GM23338 (cell line): ENCODE results near the gene BYSL. TPM values are rescaled to one million over a fixed set of nuclear protein-coding genes. Genes with fewer than 3 reads are reported as not detected.

ENCODE experiments used
- ATAC-seq: fragments of 200-7000 bp; cut with Tn5 transposase; 3 replicates; pipeline ENCODE4 v1.9.1; 2020
- DNase-seq: peaks from one replicate; pipeline ENCODE4 v3.0.0-alpha.2; 2015; ENCODE audit warnings: low spot score
- H2AFZ ChIP-seq: fragments of 200-600 bp; sonication (generic); 2 replicates; pipeline ENCODE4 v1.8.0; 2016; ENCODE audit warnings: antibody characterized with exemption, mild to moderate bottlenecking, moderate library complexity
- H3F3A ChIP-seq: fragments of 200-600 bp; sonication (generic); replicated peaks from 2 replicates; pipeline ENCODE4 v1.8.0; 2017; ENCODE audit warnings: antibody characterized with exemption, mixed run types, low read depth
- H3K27ac ChIP-seq: fragments of 200-600 bp; sonication (generic); 2 replicates; pipeline ENCODE4 v1.6.1; 2016; ENCODE audit warnings: low read depth
- H3K27me3 ChIP-seq: fragments of 200-600 bp; sonication (generic); 2 replicates; pipeline ENCODE4 v1.8.0; 2016; ENCODE audit warnings: mild to moderate bottlenecking, mixed run types, moderate library complexity; ENCODE audit not compliant: insufficient read depth
- H3K36me3 ChIP-seq: fragments of 200-600 bp; sonication (generic); 2 replicates; pipeline ENCODE4 v1.8.0; 2016; ENCODE audit warnings: mild to moderate bottlenecking; ENCODE audit not compliant: insufficient read depth
- H3K4me1 ChIP-seq: fragments of 200-600 bp; sonication (generic); 2 replicates; pipeline ENCODE4 v1.8.0; 2016; ENCODE audit warnings: mild to moderate bottlenecking, moderate library complexity; ENCODE audit not compliant: insufficient read depth
- H3K4me2 ChIP-seq: fragments of 200-600 bp; sonication (generic); 2 replicates; pipeline ENCODE4 v1.7.1; 2017; ENCODE audit warnings: mixed run types
- H3K4me3 ChIP-seq: fragments of 200-600 bp; sonication (generic); 2 replicates; pipeline ENCODE4 v1.6.1; 2016; ENCODE audit warnings: mixed run types
- H3K79me2 ChIP-seq: fragments of 200-600 bp; sonication (generic); replicated peaks from 2 replicates; pipeline ENCODE4 v1.8.0; 2017; ENCODE audit warnings: mild to moderate bottlenecking; ENCODE audit not compliant: insufficient read depth
- H3K9me2 ChIP-seq: fragments of 200-600 bp; sonication (generic); 2 replicates; pipeline ENCODE4 v1.8.0; 2017; ENCODE audit not compliant: insufficient read depth
- H4K20me1 ChIP-seq: fragments of 200-600 bp; sonication (generic); replicated peaks from 2 replicates; pipeline ENCODE4 v1.8.0; 2017; ENCODE audit warnings: mild to moderate bottlenecking; ENCODE audit not compliant: insufficient read depth
- H3K27ac Mint-ChIP-seq: 2 replicates; pipeline ENCODE4 v1.8.0; 2020; ENCODE audit warnings: inconsistent platforms, mild to moderate bottlenecking, moderate library complexity, mixed read lengths
- H3K27me3 Mint-ChIP-seq: 3 replicates; pipeline ENCODE4 v1.8.0; 2022; ENCODE audit warnings: low read depth, mild to moderate bottlenecking, moderate library complexity, mixed read lengths, inconsistent platforms; ENCODE audit not compliant: insufficient read depth, poor library complexity
- H3K36me3 Mint-ChIP-seq: 3 replicates; pipeline ENCODE4 v1.8.0; 2021; ENCODE audit warnings: low read depth, mild to moderate bottlenecking, inconsistent platforms, moderate library complexity, mixed read lengths
- H3K4me1 Mint-ChIP-seq: 3 replicates; pipeline ENCODE4 v1.8.0; 2020; ENCODE audit warnings: mild to moderate bottlenecking, inconsistent platforms, mixed read lengths
- H3K4me3 Mint-ChIP-seq: 3 replicates; pipeline ENCODE4 v1.8.0; 2021; ENCODE audit warnings: moderate library complexity, mild to moderate bottlenecking, inconsistent platforms, mixed read lengths
- H3K9me3 Mint-ChIP-seq: 3 replicates; pipeline ENCODE4 v1.8.0; 2020; ENCODE audit warnings: moderate library complexity, mild to moderate bottlenecking, inconsistent platforms, mixed read lengths
- CREB1 ChIP-seq: fragments of 250-450 bp; sonication (Bioruptor Pico); IDR thresholded peaks from 2 replicates; pipeline ENCODE4 v1.5.0; 2020; ENCODE audit warnings: low read depth, mild to moderate bottlenecking, moderate library complexity
- EZH2 ChIP-seq: fragments of 200-600 bp; sonication (generic); IDR thresholded peaks from one replicate; pipeline ENCODE4 v1.8.0; 2017; ENCODE audit warnings: antibody characterized with exemption, mild to moderate bottlenecking, low read depth; ENCODE audit not compliant: unreplicated experiment
- EZH2phosphoT487 ChIP-seq: fragments of 200-600 bp; sonication (generic); IDR thresholded peaks from one replicate; pipeline ENCODE4 v1.8.1; 2018; ENCODE audit warnings: antibody characterized with exemption; ENCODE audit not compliant: unreplicated experiment
- JUNB ChIP-seq: IDR thresholded peaks from one replicate; pipeline ENCODE4 v1.6.1; 2016; ENCODE audit warnings: antibody characterized with exemption; ENCODE audit not compliant: unreplicated experiment
- NANOG ChIP-seq: IDR thresholded peaks from 2 replicates; pipeline ENCODE4 v1.6.1; 2016; ENCODE audit warnings: antibody characterized with exemption, borderline replicate concordance
- POLR2AphosphoS5 ChIP-seq: IDR thresholded peaks from 2 replicates; pipeline ENCODE4 v1.6.1; 2016; ENCODE audit warnings: antibody characterized with exemption, low read depth
- ZNF114 ChIP-seq: fragments of 250-450 bp; sonication (Bioruptor Pico); IDR thresholded peaks from 2 replicates; pipeline ENCODE4 v1.5.0; 2020; ENCODE audit warnings: mild to moderate bottlenecking, moderate library complexity
- ZNF331 ChIP-seq: fragments of 250-450 bp; sonication (Bioruptor Pico); IDR thresholded peaks from 2 replicates; pipeline ENCODE4 v1.5.0; 2020; ENCODE audit warnings: low read depth, mild to moderate bottlenecking, moderate library complexity
- polyA plus RNA-seq: library from polyadenylated mRNA; unstranded; fragments of >200 nt; fragmentation: Nextera tagmentation; extraction: Ambion mirVana; gene quantifications from 2 replicates; pipeline ENCODE4 v1.2.1, GENCODE V29; 2016
- total RNA-seq: library from RNA; depleted of rRNA; stranded (reverse); fragments of >200 nt; shearing (Covaris generic); gene quantifications from 2 replicates; pipeline ENCODE4 v1.2.3, GENCODE V29; 2014
- TF ChIP-seq, protein P1 (sequence below), 2 experiments: fragments of 200-600 bp in 1 of 2; sonication (generic) in 1 of 2; conservative IDR thresholded peaks; 2 replicates each; pipeline versions ENCODE4 v1.5.1 to v1.6.1; 2016 to 2017; ENCODE audit warnings: antibody characterized with exemption in 2 of 2, low read depth in 2 of 2, mild to moderate bottlenecking in 2 of 2, moderate library complexity in 1 of 2
- TF ChIP-seq, protein P2 (sequence below): IDR thresholded peaks from 2 replicates; pipeline ENCODE4 v1.6.1; 2016; ENCODE audit warnings: antibody characterized with exemption
- TF ChIP-seq, protein P3 (sequence below): IDR thresholded peaks from one replicate; pipeline ENCODE4 v1.6.1; 2018; ENCODE audit warnings: antibody characterized with exemption; ENCODE audit not compliant: unreplicated experiment

The BYSL gene
- total and polyA plus RNA-seq, 2 experiments from 2014 or later = 33.7 to 35.3 TPM

DNA sequence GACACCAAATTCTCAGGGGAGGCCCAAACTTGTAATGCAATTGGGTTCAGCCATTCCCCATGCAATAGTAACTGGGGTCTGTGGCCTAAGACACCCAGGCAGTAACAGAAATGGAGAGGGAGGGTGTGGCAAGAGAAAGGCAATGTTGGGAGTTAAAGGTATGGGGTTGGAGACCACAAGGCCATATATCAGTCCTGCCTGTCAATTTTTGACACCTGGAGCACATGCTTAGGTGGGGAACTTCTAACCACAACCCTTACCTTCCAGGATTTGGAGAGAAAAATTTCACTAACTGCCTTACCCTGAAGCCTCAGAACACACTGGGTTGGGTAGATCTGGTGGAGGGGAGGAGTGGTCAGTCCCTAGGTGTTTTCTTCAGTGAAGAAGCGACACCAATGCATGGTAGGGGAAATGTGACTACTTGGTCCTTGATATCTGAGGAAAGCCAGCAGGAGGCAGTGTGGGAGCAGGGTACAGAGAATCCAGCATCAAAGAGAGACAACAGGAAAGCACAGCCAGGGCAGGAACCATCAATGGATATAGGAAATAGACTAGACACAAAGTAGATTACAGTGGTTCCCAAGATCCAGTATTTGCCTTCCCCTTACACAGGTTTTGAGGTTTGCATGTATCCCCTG, 19.3 kb upstream of the BYSL start:
- Histone ChIP-seq H2AFZ (no peak overlapping the region), H4K20me1 (peaks cover 5% of the 10 kb centered on the region), H3K4me3 (no peak overlapping the region), H3K27me3 (no peaks in the 10 kb centered on the region), H3K79me2 (no peaks in the 10 kb centered on the region), H3K27ac (no peak overlapping the region), H3K9me2 (no peaks in the 10 kb centered on the region), H3F3A (no peaks in the 10 kb centered on the region), H3K4me2 (no peak overlapping the region), H3K4me1 (peaks cover 4% of the 10 kb centered on the region; the same call in 1 of the 2 replicates), H3K36me3 (peaks cover 5% of the 10 kb centered on the region)
- Mint-ChIP-seq H3K4me3 (no peak overlapping the region), H3K36me3 (peaks cover 10% of the 10 kb centered on the region), H3K9me3 (no peaks in the 10 kb centered on the region), H3K27ac (no peak overlapping the region), H3K27me3 (peaks cover 2% of the 10 kb centered on the region), H3K4me1 (no peaks in the 10 kb centered on the region; the same call in 2 of the 3 replicates)
- TF ChIP-seq CREB1 (CRISPR knock-in tag) = no peak
- TF ChIP-seq ZNF331 (CRISPR knock-in tag) = no peak
- TF ChIP-seq, protein P1, sequence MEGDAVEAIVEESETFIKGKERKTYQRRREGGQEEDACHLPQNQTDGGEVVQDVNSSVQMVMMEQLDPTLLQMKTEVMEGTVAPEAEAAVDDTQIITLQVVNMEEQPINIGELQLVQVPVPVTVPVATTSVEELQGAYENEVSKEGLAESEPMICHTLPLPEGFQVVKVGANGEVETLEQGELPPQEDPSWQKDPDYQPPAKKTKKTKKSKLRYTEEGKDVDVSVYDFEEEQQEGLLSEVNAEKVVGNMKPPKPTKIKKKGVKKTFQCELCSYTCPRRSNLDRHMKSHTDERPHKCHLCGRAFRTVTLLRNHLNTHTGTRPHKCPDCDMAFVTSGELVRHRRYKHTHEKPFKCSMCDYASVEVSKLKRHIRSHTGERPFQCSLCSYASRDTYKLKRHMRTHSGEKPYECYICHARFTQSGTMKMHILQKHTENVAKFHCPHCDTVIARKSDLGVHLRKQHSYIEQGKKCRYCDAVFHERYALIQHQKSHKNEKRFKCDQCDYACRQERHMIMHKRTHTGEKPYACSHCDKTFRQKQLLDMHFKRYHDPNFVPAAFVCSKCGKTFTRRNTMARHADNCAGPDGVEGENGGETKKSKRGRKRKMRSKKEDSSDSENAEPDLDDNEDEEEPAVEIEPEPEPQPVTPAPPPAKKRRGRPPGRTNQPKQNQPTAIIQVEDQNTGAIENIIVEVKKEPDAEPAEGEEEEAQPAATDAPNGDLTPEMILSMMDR (conservative IDR thresholded peaks at IDR 0.05; ENCODE audit: low read depth in 2 of 2) = peak; percentile 53 to 67
- TF ChIP-seq NANOG = no peak
- no peak for TF ChIP-seq EZH2phosphoT487
- peak; percentile 48; the same call in 2 of the 3 replicates for ATAC-seq
- DNase-seq = peak; percentile 44

DNA sequence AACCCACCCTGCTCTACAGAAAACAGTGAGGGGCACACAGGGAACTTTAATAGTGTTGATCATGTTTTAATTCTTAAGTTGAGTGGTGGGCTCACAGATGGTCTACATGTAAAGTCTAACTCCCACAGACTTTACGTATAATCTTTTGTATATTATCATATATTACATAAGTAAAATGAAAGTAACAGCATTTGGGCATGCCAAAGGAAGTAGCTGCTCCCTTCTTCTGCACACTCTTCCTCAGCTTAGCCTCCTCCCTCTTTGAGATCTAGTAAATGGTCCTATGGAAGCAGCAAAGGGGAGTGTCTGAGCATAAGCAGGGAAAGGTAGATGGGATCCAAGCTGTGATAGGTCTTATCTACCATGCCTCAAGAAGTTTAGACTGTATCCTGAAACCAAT, 11.6 kb upstream of the BYSL start:
- no peaks in the 10 kb centered on the region for H3F3A ChIP-seq
- no peaks in the 10 kb centered on the region for H3K4me1 ChIP-seq
- H3K27me3 ChIP-seq = no peaks in the 10 kb centered on the region
- H3K9me3 Mint-ChIP-seq = no peaks in the 10 kb centered on the region
- H3K27ac Mint-ChIP-seq = no peak overlapping the region
- no peak overlapping the region for H3K27ac ChIP-seq
- H3K9me2 ChIP-seq = no peaks in the 10 kb centered on the region
- no peaks in the 10 kb centered on the region for H3K4me1 Mint-ChIP-seq
- DNase-seq (no peak), ATAC-seq (no peak)
- H3K27me3 Mint-ChIP-seq = no peaks in the 10 kb centered on the region
- peaks cover 39% of the 10 kb centered on the region for H3K36me3 Mint-ChIP-seq
- H2AFZ ChIP-seq = no peak overlapping the region
- no peak overlapping the region for H3K4me3 ChIP-seq
- H4K20me1 ChIP-seq = peaks cover 7% of the 10 kb centered on the region
- no peak overlapping the region for H3K4me3 Mint-ChIP-seq
- peaks cover 18% of the 10 kb centered on the region for H3K79me2 ChIP-seq
- H3K4me2 ChIP-seq = no peak overlapping the region
- peaks cover 12% of the 10 kb centered on the region; the same call in 1 of the 2 replicates for H3K36me3 ChIP-seq
- TF ChIP-seq ZNF331 (CRISPR knock-in tag) (no peak), CREB1 (CRISPR knock-in tag) (no peak), POLR2AphosphoS5 (no peak), JUNB (no peak), EZH2 (no peak), ZNF114 (no peak), EZH2phosphoT487 (no peak), NANOG (no peak)
- TF ChIP-seq, protein P2, sequence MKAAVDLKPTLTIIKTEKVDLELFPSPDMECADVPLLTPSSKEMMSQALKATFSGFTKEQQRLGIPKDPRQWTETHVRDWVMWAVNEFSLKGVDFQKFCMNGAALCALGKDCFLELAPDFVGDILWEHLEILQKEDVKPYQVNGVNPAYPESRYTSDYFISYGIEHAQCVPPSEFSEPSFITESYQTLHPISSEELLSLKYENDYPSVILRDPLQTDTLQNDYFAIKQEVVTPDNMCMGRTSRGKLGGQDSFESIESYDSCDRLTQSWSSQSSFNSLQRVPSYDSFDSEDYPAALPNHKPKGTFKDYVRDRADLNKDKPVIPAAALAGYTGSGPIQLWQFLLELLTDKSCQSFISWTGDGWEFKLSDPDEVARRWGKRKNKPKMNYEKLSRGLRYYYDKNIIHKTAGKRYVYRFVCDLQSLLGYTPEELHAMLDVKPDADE = no peak
- TF ChIP-seq, protein P3, sequence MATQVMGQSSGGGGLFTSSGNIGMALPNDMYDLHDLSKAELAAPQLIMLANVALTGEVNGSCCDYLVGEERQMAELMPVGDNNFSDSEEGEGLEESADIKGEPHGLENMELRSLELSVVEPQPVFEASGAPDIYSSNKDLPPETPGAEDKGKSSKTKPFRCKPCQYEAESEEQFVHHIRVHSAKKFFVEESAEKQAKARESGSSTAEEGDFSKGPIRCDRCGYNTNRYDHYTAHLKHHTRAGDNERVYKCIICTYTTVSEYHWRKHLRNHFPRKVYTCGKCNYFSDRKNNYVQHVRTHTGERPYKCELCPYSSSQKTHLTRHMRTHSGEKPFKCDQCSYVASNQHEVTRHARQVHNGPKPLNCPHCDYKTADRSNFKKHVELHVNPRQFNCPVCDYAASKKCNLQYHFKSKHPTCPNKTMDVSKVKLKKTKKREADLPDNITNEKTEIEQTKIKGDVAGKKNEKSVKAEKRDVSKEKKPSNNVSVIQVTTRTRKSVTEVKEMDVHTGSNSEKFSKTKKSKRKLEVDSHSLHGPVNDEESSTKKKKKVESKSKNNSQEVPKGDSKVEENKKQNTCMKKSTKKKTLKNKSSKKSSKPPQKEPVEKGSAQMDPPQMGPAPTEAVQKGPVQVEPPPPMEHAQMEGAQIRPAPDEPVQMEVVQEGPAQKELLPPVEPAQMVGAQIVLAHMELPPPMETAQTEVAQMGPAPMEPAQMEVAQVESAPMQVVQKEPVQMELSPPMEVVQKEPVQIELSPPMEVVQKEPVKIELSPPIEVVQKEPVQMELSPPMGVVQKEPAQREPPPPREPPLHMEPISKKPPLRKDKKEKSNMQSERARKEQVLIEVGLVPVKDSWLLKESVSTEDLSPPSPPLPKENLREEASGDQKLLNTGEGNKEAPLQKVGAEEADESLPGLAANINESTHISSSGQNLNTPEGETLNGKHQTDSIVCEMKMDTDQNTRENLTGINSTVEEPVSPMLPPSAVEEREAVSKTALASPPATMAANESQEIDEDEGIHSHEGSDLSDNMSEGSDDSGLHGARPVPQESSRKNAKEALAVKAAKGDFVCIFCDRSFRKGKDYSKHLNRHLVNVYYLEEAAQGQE = no peak
